Memory B cell (primary cell): ENCODE results near the gene LRMDA.

Experiments used
- ATAC-seq: fragments of 150-1000 bp; cut with Tn5 transposase; 2 replicates; pipeline ENCODE4 v1.10.0; 2021; ENCODE audit warnings: low read depth, mild to moderate bottlenecking, moderate library complexity
- DNase-seq, 2 donors: peaks; one replicate each; pipeline ENCODE4 v3.0.0; 2022; ENCODE audit warnings: low spot score in 2 of 2
- H3K27ac Mint-ChIP-seq: one replicate; pipeline ENCODE4 v1.8.0; 2022; ENCODE audit warnings: mild to moderate bottlenecking, moderate library complexity, mixed read lengths
- H3K27me3 Mint-ChIP-seq: one replicate; pipeline ENCODE4 v1.8.0; 2022; ENCODE audit warnings: mixed read lengths
- H3K36me3 Mint-ChIP-seq: one replicate; pipeline ENCODE4 v1.8.0; 2022; ENCODE audit warnings: mild to moderate bottlenecking, mixed read lengths
- H3K4me1 Mint-ChIP-seq: one replicate; pipeline ENCODE4 v1.8.0; 2022; ENCODE audit warnings: mixed read lengths
- H3K4me3 Mint-ChIP-seq: one replicate; pipeline ENCODE4 v1.8.0; 2022; ENCODE audit warnings: mild to moderate bottlenecking, moderate library complexity, mixed read lengths
- H3K9me3 Mint-ChIP-seq: one replicate; pipeline ENCODE4 v1.8.0; 2022; ENCODE audit warnings: mixed read lengths

The LRMDA gene

DNA sequence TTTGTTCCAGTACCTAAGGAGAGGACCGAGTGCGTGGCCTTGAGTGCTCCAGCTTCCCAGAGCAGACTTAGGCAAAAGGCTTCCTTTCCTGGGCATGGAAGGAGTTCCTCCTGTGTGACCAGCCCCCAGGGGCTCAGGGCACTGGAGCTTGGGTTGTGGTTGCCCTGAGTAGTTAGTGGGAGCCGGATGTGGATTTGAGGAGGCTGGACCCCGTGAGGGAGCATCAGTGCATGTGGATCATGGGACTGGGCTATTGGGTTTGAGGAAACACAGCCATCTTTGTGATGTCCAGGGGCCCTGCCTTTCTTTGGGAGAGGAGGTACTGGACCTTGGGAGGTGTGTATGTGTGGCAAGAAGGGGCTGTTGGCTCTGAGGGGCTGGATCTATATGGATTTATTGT lies 8.4 kb downstream of the LRMDA start:
- Mint-ChIP-seq H3K4me1 (no peaks in the 10 kb centered on the region), H3K9me3 (peaks cover 13% of the 10 kb centered on the region), H3K4me3 (no peak overlapping the region), H3K36me3 (no peaks in the 10 kb centered on the region), H3K27ac (no peak overlapping the region), H3K27me3 (peaks cover 17% of the 10 kb centered on the region)
- ATAC-seq (no peak), DNase-seq (no peak)

DNA sequence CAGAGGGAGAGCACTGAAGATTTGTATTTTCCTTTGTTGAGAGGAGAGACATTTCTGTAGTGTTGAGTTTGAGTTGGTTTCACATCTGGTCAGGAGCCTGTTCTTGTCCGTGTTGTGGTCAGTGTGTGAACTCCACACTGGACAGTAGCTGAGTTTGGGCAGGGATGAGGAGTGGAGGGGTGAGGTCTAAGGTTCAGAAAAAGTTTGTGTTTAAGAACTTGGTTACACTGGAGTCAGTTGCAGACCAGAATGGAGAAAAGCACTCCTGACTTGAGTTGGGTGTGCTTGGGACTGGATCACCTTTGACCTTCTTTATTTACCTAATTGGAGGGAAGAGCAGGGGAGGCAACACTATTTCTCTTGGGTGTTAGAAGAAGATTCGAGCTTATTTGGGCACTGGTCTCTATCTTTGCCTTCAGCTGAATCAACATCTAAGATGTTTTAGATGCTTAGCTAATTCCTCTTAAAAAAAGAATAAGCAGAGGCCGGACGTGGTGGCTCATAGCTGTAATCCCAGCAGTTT lies 8.9 kb downstream of the LRMDA start:
- Mint-ChIP-seq H3K27ac (no peak overlapping the region), H3K27me3 (peaks cover 14% of the 10 kb centered on the region), H3K36me3 (no peaks in the 10 kb centered on the region), H3K4me3 (no peak overlapping the region), H3K4me1 (no peaks in the 10 kb centered on the region), H3K9me3 (peaks cover 13% of the 10 kb centered on the region)
- DNase-seq (no peak), ATAC-seq (no peak)

DNA sequence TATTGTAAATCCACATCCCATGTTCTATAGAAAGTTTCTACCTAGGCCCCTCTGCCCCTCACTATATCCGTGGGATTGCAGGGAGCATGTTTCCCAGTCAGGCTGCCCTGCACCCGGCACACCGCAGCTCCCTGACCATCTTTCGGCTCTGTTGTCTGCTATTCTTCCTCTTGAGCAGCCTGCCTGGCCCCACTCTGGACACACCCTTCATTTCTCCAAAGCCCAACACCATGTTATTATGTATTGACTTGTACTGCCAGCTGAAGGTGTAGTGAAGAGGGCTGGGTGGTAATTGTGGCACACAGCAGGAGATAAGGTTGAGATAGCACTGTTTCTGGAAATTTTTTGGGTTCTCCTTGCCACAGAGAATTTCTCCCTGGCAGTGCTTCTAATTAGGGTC lies 9.8 kb downstream of the LRMDA start:
- Mint-ChIP-seq H3K36me3 (no peaks in the 10 kb centered on the region), H3K4me1 (no peaks in the 10 kb centered on the region), H3K27me3 (peaks cover 10% of the 10 kb centered on the region), H3K27ac (no peak overlapping the region), H3K4me3 (no peak overlapping the region), H3K9me3 (peaks cover 13% of the 10 kb centered on the region)
- no peak for ATAC-seq
- no peak for DNase-seq

DNA sequence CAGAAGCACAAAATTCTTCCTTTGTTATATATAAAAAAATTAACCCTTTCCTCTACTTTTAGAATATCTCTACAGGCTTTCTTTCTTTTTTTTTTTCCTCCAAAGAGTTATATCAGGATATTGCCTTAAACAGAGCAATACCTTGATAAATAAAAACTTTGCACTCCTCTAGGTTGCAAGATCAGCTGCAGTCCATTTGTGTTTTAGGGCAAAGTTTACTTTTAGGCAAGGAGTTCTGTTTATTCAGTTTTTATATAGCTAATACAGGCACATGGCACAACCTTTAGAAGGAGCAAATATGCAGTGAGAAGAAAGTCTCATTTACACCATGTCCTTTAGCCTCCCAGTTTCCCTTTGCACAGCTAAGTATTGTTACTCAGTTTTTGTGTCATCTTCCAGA lies 10.3 kb downstream of the LRMDA start:
- no peak for DNase-seq
- Mint-ChIP-seq H3K27ac (no peak overlapping the region), H3K4me1 (no peaks in the 10 kb centered on the region), H3K9me3 (peaks cover 16% of the 10 kb centered on the region), H3K27me3 (peaks cover 10% of the 10 kb centered on the region), H3K4me3 (no peak overlapping the region), H3K36me3 (no peaks in the 10 kb centered on the region)
- ATAC-seq, result no peak

DNA sequence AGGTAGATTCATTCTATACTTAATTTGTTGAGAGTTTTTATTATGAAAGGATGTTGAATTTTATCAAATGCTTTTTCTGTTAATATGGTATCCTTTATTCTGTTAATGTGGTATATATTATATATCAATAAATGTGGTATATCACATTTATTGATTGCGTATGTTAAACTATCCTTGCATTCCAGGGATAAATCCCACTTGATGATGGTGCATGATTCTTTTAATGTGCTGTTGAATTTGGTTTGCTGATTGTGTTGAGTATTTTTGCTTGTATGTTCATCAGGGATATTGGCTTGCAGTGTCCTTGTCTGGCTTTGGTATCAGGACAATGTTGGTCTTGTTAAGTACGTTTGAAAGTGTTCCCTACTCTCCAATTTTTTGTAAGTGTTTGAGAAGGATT lies 11.9 kb downstream of the LRMDA start:
- no peak for ATAC-seq
- H3K27me3 Mint-ChIP-seq, result peaks cover 6% of the 10 kb centered on the region
- H3K9me3 Mint-ChIP-seq, result peaks cover 18% of the 10 kb centered on the region

DNA sequence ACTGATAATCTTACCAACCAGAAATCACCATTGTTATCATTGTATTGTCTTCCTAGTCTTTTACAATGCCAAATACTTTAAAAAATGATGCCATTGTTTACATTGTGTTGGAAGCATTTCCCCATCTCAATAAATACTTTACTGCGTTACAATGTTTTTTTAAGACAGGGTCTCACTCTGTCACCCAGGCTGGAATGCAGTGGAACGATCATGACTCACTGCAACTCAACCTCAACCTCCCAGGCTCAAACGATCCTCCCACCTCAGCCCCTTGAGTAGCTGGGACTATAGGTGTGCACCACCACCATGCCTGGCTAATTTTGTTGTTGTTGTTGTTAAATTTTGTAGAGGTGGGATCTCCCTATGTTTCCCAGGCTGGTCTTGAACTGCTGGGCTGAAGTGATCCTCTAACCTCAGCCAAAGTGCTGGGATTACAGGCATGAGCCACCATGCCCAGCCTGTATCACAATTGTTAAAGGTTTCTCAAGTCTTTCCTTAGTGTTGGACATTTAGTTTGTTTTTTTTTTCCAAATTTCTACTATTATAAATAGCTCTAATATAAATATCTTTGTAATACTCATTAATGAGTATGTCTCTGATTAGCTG lies 13.5 kb downstream of the LRMDA start:
- Mint-ChIP-seq H3K9me3 (peaks cover 18% of the 10 kb centered on the region), H3K36me3 (no peaks in the 10 kb centered on the region), H3K27me3 (peaks cover 2% of the 10 kb centered on the region), H3K4me3 (no peak overlapping the region), H3K27ac (no peak overlapping the region), H3K4me1 (no peaks in the 10 kb centered on the region)
- no peak for ATAC-seq
- DNase-seq, result no peak

More for the DNA sequence above, 11.9 kb downstream of the LRMDA start:
- Mint-ChIP-seq H3K36me3 (no peaks in the 10 kb centered on the region), H3K4me3 (no peak overlapping the region), H3K27ac (no peak overlapping the region), H3K4me1 (no peaks in the 10 kb centered on the region)
- no peak for DNase-seq

DNA sequence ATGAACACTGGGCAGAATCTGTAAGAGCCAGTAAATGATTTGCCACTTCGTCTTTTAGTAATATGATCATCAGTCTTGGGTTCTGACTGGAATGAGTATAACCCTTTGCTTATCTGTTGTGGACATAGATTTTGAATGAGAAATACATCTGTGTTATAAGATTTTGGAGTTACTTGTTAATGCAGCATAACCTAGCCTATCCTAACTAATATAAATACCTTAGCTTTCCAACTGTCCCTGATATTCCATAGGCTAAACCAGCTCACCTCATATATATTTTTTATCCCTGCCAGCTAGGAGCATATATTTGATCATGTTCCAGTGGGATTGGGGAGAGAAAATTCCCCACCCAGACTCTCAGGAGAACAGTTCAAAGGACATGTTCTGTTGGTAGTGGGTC lies 15.1 kb downstream of the LRMDA start:
- Mint-ChIP-seq H3K9me3 (peaks cover 18% of the 10 kb centered on the region), H3K4me3 (no peak overlapping the region), H3K27me3 (peaks cover 3% of the 10 kb centered on the region), H3K4me1 (no peaks in the 10 kb centered on the region), H3K27ac (no peak overlapping the region), H3K36me3 (no peaks in the 10 kb centered on the region)
- no peak for ATAC-seq
- DNase-seq, result no peak

DNA sequence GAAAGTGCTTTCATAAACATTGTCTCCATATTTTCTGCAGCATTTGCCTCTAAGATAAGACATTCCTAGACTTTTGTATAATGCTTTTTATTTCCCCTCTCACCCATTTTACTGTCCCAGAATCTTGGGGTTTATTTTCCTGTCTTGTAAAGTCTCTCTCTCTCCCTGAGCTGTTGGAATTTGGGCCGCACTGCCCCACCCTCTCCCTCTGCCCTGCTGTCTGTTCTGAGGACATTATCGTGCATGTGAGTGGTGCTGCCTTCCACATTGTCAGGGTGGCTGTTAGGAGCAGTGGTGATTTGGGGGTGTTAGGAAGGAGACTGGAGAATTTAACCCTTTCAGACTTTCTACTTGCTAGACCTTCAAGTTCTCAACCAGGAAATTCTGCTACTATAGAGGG lies 16.7 kb downstream of the LRMDA start:
- no peak for ATAC-seq
- Mint-ChIP-seq H3K27me3 (peaks cover 3% of the 10 kb centered on the region), H3K9me3 (peaks cover 12% of the 10 kb centered on the region), H3K36me3 (no peaks in the 10 kb centered on the region), H3K27ac (no peak overlapping the region), H3K4me3 (no peak overlapping the region), H3K4me1 (no peaks in the 10 kb centered on the region)
- DNase-seq, result no peak

DNA sequence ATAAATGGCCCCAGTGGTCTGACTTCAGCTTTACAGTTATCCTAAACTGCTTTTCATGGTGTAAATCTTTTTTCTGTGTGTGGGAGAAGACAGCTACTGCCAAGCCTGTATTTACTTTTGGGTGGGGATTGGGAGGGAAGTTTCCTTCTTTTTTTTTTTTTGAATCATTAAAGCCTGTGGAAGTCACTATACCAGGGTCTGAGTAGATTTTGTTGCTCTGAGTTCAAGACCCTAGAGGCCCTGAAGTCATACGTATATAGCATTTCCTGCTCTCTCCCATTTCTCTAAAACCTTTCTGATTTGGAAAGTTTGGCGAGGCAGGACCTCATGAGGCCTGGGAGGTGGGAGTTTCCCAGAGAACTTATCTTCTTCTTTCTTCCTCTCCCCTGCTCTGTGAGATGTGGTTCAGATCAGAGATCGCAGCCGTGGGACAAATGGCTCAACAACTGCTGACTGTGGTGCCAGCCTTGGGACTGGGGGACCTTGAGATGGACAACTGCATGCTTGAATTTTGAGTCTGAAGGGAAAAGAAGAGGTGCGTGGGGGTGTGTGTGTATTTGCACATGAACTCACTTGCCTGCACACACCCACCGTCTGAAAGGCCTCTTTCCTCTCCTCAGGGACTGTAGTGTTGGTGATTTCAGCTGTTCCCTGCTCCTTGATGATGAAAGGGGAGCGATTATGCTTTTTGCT lies 18.1 kb downstream of the LRMDA start:
- H3K9me3 Mint-ChIP-seq, result peaks cover 5% of the 10 kb centered on the region
- no peak overlapping the region for H3K4me3 Mint-ChIP-seq
- no peaks in the 10 kb centered on the region for H3K36me3 Mint-ChIP-seq
- no peak for DNase-seq
- ATAC-seq, result no peak
- H3K4me1 Mint-ChIP-seq, result no peaks in the 10 kb centered on the region
- H3K27ac Mint-ChIP-seq, result no peak overlapping the region
- H3K27me3 Mint-ChIP-seq, result peaks cover 3% of the 10 kb centered on the region

DNA sequence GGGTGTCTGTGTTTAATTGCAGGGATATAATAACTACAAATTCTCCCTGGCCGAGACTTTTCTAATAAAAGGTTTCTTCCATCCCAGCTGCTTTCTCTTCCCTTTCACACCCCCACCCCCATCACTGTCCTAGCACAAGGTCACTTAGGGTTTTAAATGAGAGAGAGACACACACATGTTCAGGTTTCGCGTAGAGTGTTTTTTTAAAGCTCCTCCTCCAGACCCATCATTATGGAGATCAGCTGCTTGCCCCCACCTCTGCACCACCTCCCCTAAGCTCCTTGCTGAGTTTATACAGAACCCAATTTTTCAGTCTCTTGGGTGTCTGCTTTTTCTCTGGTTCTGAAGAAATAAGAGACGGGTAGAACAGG lies 18.6 kb downstream of the LRMDA start:
- Mint-ChIP-seq H3K4me1 (no peaks in the 10 kb centered on the region), H3K36me3 (no peaks in the 10 kb centered on the region), H3K27ac (no peak overlapping the region), H3K9me3 (peaks cover 5% of the 10 kb centered on the region), H3K4me3 (no peak overlapping the region), H3K27me3 (peaks cover 3% of the 10 kb centered on the region)
- DNase-seq (no peak), ATAC-seq (no peak)

DNA sequence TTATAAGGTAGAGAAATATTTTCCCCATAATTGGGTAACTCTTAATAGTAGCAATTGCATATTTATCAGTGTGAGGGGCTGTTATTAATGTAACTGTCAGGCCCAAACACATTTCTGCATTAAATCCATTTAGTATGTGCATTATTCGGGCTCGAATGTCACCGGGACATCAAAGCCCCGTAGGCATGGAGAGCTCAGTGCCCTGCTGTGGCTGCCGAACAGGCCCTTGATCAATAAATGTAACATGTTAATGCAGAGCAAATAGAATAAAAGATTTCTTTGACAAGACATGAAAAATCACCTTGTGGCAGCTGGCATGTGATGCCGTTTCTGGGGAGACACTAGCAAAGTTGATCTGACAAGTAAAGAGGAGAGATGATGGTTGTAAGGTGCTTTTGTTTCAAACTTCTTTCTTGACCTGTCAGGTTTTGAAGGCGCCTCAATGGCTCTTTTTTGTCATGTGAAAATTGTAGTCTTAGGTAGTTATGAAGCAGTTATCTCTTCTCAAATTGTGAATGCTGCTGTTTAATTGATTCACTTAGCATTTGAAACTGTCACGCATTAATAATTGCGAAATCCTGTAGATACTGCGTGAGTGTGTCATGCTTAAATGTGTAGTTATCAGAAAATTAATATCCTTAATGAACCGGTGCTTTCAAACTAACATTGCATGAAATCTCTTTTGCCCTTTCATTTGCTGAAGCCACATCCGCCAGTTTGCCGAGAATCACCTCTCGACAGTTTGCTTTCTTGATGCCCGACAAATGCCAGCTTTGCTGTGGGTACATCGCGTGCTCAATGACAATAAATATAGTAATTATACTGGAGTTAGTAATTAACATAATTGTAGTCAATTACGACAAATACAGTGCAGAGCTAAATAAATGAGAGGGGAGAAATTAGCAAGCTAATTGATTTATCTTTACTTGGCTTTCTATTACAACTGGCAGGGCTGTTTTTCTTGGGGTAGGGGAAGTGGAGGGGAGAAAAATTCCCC lies 19.5 kb downstream of the LRMDA start:
- DNase-seq, result no peak
- no peak overlapping the region for H3K4me3 Mint-ChIP-seq
- H3K4me1 Mint-ChIP-seq, result no peaks in the 10 kb centered on the region
- peaks cover 3% of the 10 kb centered on the region for H3K27me3 Mint-ChIP-seq
- no peaks in the 10 kb centered on the region for H3K36me3 Mint-ChIP-seq
- H3K9me3 Mint-ChIP-seq, result peaks cover 5% of the 10 kb centered on the region
- ATAC-seq, result no peak
- no peak overlapping the region for H3K27ac Mint-ChIP-seq

DNA sequence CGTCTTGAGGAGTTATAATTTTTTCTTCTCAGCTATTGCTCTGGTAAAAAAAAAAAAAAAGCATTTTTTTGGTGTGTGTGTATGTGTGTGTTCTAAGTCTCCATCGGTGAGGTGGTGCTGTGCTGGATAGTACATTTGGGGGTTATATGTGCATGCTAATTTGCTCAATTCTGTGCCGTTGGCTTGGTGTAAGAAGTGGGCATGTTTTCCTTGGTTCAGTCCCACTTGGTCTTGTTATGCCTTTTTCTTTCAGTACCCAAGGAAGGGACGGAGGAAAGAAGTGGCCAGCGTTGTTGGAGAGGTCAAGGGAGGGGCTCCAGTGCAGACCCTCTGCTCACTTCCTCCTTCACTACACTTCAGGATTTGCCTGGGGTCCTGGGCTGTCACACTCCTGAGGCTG lies 20.4 kb downstream of the LRMDA start:
- ATAC-seq, result no peak
- H3K27ac Mint-ChIP-seq, result no peak overlapping the region
- H3K9me3 Mint-ChIP-seq, result peaks cover under 1% of the 10 kb centered on the region
- no peak for DNase-seq
- H3K27me3 Mint-ChIP-seq, result peaks cover 3% of the 10 kb centered on the region
- H3K36me3 Mint-ChIP-seq, result no peaks in the 10 kb centered on the region
- no peaks in the 10 kb centered on the region for H3K4me1 Mint-ChIP-seq
- H3K4me3 Mint-ChIP-seq, result no peak overlapping the region

DNA sequence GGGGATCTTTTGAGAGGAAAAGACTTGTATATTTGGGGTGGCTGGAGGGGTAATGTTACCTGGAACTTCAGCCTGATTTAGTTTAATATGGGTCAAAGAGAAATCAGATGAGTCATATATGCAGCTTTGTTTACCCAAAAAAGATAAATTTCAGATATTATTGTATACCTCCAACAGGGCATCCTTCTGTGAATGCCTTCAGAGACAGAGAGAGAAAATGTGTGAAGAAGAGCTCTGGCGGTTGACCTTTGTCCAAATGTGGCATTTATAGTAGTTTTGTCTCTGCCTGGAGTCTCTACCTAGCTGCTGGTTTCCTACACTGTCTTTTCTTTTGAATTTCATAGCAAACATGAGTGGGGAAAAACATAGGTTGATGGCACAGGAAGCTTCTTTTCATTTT lies 21.6 kb downstream of the LRMDA start:
- no peaks in the 10 kb centered on the region for H3K9me3 Mint-ChIP-seq

DNA sequence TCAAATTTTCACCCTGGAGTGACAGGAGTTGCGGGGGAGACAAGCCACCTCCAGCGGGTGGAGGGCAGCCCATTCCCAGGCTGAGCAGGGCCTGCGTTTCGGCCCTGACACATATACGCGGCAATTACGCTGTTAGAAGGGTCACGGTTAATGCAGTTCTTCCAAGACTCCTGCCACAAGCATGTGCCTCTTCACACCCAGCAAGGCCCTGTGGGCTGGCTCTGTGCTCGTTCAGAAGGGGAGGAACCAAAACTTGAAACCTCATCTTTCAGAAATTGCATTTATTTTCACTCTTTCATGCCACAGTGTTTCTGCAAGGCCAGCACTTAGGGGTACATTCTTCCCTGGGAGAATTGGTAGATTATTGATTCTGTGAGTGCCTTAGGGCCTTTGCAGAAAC lies 24.7 kb downstream of the LRMDA start:
- Mint-ChIP-seq H3K4me3 (no peak overlapping the region), H3K9me3 (no peaks in the 10 kb centered on the region), H3K4me1 (no peaks in the 10 kb centered on the region), H3K27me3 (no peaks in the 10 kb centered on the region), H3K27ac (no peak overlapping the region), H3K36me3 (no peaks in the 10 kb centered on the region)
- no peak for ATAC-seq
- DNase-seq, result no peak

More for the DNA sequence above, 21.6 kb downstream of the LRMDA start:
- Mint-ChIP-seq H3K4me1 (no peaks in the 10 kb centered on the region), H3K4me3 (no peak overlapping the region), H3K27me3 (peaks cover 3% of the 10 kb centered on the region), H3K36me3 (no peaks in the 10 kb centered on the region), H3K27ac (no peak overlapping the region)
- DNase-seq (no peak), ATAC-seq (no peak)
